DOHH2 (cell line): ENCODE data around the gene ZBTB7C.

Experiments used
- EZH2phosphoT487 ChIP-seq: fragments of 200-600 bp; sonication (generic); IDR thresholded peaks from 2 replicates; pipeline ENCODE4 v1.6.1; 2017; ENCODE audit warnings: borderline replicate concordance, mild to moderate bottlenecking, antibody characterized with exemption, low read length, moderate library complexity, mixed read lengths
- TF ChIP-seq, protein P1 (sequence below): fragments of 200-600 bp; sonication (generic); IDR thresholded peaks from one replicate; pipeline ENCODE4 v1.5.1; 2014; ENCODE audit warnings: antibody characterized with exemption, mild to moderate bottlenecking, low read depth, low read length; ENCODE audit not compliant: poor library complexity, severe bottlenecking

DNA sequence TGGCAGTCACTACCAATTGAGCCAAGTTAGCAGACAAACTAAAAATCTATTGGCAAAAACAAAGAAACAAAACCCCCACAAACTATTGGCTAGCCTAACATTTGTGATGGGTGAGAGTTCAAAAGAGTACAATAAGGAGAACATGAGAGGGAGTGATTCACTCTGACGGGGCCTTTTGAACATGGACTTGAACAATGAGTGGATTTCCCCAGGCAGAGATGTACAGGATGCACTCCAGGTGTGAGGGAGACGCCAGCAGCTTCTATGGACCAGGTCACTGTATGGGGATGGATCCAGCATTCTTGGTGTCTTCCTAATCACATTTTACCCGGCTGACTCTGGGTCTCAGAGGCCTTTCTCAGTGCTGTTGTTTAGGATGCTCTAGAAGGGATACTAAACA is 311.2 kb downstream of the ZBTB7C start:
- TF ChIP-seq EZH2phosphoT487: no peak
- TF ChIP-seq, protein P1, sequence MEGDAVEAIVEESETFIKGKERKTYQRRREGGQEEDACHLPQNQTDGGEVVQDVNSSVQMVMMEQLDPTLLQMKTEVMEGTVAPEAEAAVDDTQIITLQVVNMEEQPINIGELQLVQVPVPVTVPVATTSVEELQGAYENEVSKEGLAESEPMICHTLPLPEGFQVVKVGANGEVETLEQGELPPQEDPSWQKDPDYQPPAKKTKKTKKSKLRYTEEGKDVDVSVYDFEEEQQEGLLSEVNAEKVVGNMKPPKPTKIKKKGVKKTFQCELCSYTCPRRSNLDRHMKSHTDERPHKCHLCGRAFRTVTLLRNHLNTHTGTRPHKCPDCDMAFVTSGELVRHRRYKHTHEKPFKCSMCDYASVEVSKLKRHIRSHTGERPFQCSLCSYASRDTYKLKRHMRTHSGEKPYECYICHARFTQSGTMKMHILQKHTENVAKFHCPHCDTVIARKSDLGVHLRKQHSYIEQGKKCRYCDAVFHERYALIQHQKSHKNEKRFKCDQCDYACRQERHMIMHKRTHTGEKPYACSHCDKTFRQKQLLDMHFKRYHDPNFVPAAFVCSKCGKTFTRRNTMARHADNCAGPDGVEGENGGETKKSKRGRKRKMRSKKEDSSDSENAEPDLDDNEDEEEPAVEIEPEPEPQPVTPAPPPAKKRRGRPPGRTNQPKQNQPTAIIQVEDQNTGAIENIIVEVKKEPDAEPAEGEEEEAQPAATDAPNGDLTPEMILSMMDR: no peak
